ENCODE measurements around the gene GABBR2. TPM values are rescaled to one million over a fixed set of nuclear protein-coding genes. Genes with fewer than 3 reads are reported as not detected.

Gene GABBR2
- polyA plus RNA-seq, 1 donor (not counting 4 experiments of a cell fraction or from before 2014, with no cell fraction given) = 0.01 TPM

GRCh38 chr9:98632839-98633238 lies 75.9 kb downstream of the GABBR2 start:
- Histone ChIP-seq H3K9ac (ENCODE audit: control insufficient read depth, extremely low read depth, insufficient read depth, low read length) (no peak overlapping the region), H4K20me1 (ENCODE audit: control insufficient read depth, extremely low read depth, insufficient read depth, low read length) (no peaks in the 10 kb centered on the region), H3K9me3 (ENCODE audit: control insufficient read depth, low read depth, low read length) (no peaks in the 10 kb centered on the region), H3K4me2 (ENCODE audit: control insufficient read depth, extremely low read depth, insufficient read depth, low read depth, low read length) (no peak overlapping the region), H3K9me1 (ENCODE audit: control insufficient read depth, extremely low read depth, insufficient read depth, low read length) (no peaks in the 10 kb centered on the region), H3K4me3 (ENCODE audit: control insufficient read depth in 2 of 3, extremely low read depth in 1 of 3, insufficient read depth in 2 of 3, low read depth in 1 of 3, low read length in 3 of 3) (no peak overlapping the region), H3K27ac (ENCODE audit: control insufficient read depth, insufficient read depth, low read length) (no peak overlapping the region), H3K27me3 (ENCODE audit: control insufficient read depth, extremely low read depth, insufficient read depth, low read length) (peaks cover 14% of the 10 kb centered on the region), H2AFZ (ENCODE audit: control insufficient read depth, low read length) (no peak overlapping the region), H3K36me3 (ENCODE audit: control insufficient read depth in 2 of 2, extremely low read depth in 1 of 2, insufficient read depth in 2 of 2, low read length in 2 of 2) (no peaks in the 10 kb centered on the region), H3K4me1 (ENCODE audit: control insufficient read depth, extremely low read depth, insufficient read depth, low read length) (peaks cover 5% of the 10 kb centered on the region), H3K79me2 (ENCODE audit: control insufficient read depth, insufficient read depth, low read length) (no peaks in the 10 kb centered on the region)
- FAIRE-seq = no peak
- no peak for DNase-seq (ENCODE audit: low read depth, low spot score)
- dilution Hi-C loops (cut with MboI; ENCODE audit: extremely low pct_ligation_motif_present, low sequenced_read_pairs) = no loop called here
- TF ChIP-seq CTCF (optimal IDR thresholded peaks at IDR 0.05 in 1 of 3, IDR thresholded peaks at IDR 0.05 in 1 of 3, conservative IDR thresholded peaks at IDR 0.05 in 1 of 3; ENCODE audit: extremely low read depth in 1 of 3, insufficient read depth in 2 of 3, low read length in 3 of 3) (no peak), EZH2 (IDR thresholded peaks at IDR 0.05; ENCODE audit: low read length) (no peak)

GRCh38 chr9:98627296-98627695 lies 81.4 kb downstream of the GABBR2 start:
- no peak overlapping the region for H3K27ac ChIP-seq (ENCODE audit: control insufficient read depth, insufficient read depth, low read length)
- H3K9me1 ChIP-seq (ENCODE audit: control insufficient read depth, extremely low read depth, insufficient read depth, low read length) = no peaks in the 10 kb centered on the region
- no peak for TF ChIP-seq CTCF (optimal IDR thresholded peaks at IDR 0.05 in 1 of 3, IDR thresholded peaks at IDR 0.05 in 1 of 3, conservative IDR thresholded peaks at IDR 0.05 in 1 of 3; ENCODE audit: extremely low read depth in 1 of 3, insufficient read depth in 2 of 3, low read length in 3 of 3)
- no peak for TF ChIP-seq EZH2 (IDR thresholded peaks at IDR 0.05; ENCODE audit: low read length)
- H3K27me3 ChIP-seq (ENCODE audit: control insufficient read depth, extremely low read depth, insufficient read depth, low read length) = peaks cover 34% of the 10 kb centered on the region
- no peaks in the 10 kb centered on the region for H3K4me1 ChIP-seq (ENCODE audit: control insufficient read depth, extremely low read depth, insufficient read depth, low read length)
- H3K36me3 ChIP-seq (ENCODE audit: control insufficient read depth in 2 of 2, extremely low read depth in 1 of 2, insufficient read depth in 2 of 2, low read length in 2 of 2) = no peaks in the 10 kb centered on the region
- H3K9ac ChIP-seq (ENCODE audit: control insufficient read depth, extremely low read depth, insufficient read depth, low read length) = no peak overlapping the region
- H3K9me3 ChIP-seq (ENCODE audit: control insufficient read depth, low read depth, low read length) = no peaks in the 10 kb centered on the region
- H4K20me1 ChIP-seq (ENCODE audit: control insufficient read depth, extremely low read depth, insufficient read depth, low read length) = no peaks in the 10 kb centered on the region
- no peaks in the 10 kb centered on the region for H3K79me2 ChIP-seq (ENCODE audit: control insufficient read depth, insufficient read depth, low read length)
- no peak overlapping the region for H2AFZ ChIP-seq (ENCODE audit: control insufficient read depth, low read length)
- dilution Hi-C loops (cut with MboI; ENCODE audit: extremely low pct_ligation_motif_present, low sequenced_read_pairs) = no loop called here
- DNase-seq (ENCODE audit: low read depth, low spot score) (no peak), FAIRE-seq (no peak)
- no peak overlapping the region for H3K4me3 ChIP-seq (ENCODE audit: control insufficient read depth in 2 of 3, extremely low read depth in 1 of 3, insufficient read depth in 2 of 3, low read depth in 1 of 3, low read length in 3 of 3)
- no peak overlapping the region for H3K4me2 ChIP-seq (ENCODE audit: control insufficient read depth, extremely low read depth, insufficient read depth, low read depth, low read length)
